HG03196 (cell line): ENCODE measurements around the gene COL5A3.

Experiments used
- ATAC-seq: cut with Tn5 transposase; IDR thresholded peaks from one replicate; pipeline ENCODE4 v1.9.1; 2021; ENCODE audit not compliant: unreplicated experiment

The COL5A3 gene

DNA sequence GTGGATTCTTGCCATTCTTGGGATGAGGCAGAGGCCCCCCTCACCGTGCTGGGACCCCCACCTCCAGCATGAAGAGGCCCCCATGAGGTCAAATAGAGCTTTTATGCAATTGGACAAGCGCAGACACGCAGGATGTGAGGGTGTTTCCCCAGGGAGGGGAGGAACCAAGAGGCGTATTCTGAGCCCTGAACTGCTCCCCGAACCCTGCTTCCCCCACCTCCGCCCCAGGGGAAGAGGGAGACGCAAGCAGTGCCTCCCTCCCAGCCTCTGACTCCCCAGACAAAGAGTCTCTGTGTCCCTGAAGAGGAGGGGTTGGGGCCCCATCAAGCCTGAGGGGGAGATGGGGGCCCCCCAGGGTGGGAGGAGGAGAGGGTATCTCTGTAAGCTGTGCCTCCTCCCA, 1.7 kb upstream of the COL5A3 start:
- ATAC-seq: no peak

DNA sequence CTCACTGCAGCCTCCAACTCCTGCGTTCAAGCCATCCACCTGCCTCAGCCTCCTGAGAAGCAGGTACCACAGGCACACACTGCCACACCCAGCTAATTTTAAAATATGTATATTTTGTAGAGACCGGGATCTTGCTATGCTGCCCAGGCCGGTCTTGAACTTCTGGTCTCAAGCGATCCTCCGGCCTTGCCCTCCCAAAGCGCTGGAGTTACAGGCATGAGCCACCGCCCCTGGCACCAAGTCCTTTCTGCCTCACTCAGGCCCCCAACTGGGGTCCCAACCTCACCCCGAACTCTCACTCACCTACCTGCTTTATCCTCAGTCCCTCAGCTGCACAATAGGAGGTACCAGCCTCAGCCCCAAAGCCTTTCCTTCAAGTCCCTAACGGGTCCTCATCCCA, 635 bp upstream of the COL5A3 start:
- ATAC-seq: no peak

DNA sequence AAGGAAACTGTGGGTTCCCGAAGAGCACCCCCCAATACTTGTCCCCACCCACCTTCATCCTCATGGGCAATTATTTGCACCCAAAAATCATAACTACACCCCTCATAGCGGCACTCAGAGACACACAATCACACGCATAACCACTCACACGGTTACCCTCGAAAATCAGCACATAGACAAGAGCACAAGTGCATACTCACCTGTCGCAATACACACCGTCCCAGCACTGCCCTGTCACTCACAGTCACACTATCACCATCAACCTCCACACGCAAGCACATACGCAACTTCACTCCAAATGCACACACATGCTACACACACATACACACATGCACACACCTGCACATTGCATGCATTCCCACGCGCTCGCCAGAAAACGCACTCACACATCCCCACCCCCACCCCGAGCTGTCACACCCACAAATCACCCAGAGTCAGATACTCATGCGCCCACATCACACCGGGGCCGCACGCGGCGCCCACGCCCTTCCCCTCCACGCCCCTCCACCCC, 535 bp downstream of the COL5A3 start:
- no peak for ATAC-seq

DNA sequence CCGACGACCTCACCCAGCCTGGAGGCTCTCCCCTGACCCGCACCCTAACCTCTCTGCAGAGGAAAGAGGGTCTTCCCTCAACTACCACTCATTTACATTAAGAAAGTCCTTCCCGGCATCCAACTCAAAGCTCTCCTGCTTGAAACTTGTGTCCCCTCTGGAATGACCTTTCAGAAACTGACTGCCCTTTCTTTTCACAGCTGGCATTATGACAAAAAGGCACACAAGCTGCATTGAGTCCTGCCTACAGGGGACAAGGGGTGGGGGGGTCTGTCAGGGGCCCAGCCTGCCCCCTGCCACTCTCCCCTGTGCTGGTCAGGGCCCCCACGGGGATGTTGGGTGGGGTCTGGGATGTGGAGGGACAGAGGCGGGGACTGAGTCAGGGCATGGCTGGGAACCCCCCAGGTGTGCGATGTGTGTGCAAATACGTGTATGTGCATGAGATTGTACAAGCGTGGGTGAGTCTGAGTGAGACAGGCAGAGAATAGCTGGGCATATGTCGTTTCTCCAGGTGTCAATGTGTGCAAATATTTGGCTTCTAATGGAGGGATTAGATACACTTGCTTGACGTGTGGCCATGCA, 2.0 kb downstream of the COL5A3 start:
- ATAC-seq: no peak

DNA sequence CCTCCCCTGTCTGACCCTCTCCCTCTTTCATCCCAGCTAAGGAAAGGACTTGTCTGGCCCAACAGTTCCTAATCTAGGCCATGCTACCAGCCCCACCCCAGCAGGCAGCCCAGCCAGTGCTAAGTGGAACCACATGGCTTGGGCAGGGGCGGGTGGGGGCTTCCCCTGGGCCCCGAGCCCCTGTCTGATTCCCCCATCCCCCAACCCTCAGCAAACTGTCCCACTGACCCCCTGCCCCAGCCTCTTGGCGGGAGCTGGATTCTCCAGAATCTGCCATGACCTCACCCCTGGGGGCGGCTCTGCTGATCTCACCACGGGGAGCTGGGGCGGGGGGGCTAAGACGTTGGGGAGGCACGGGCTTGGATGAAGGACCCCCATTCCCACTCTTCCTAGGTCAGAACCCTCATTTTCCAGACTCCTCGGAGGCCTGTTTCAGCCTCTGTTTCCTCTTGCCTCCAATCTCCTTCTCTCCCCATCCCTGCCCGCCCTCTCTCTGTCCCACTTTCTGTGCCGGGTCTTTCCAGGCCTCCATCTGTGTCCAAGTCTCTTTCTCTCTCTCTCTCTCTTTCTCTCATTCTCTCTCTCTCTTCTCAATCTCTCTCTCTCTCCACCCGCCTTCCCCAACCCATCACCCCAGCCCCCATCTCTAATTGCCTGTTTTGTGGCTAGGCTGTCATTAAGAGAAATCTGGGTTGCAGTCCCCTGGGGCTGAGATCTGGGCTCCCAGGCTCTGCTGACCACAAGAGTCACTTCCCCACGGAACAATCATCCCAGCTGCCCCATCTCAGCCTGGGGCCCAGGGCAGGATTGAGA, 2.7 kb downstream of the COL5A3 start:
- ATAC-seq: no peak

DNA sequence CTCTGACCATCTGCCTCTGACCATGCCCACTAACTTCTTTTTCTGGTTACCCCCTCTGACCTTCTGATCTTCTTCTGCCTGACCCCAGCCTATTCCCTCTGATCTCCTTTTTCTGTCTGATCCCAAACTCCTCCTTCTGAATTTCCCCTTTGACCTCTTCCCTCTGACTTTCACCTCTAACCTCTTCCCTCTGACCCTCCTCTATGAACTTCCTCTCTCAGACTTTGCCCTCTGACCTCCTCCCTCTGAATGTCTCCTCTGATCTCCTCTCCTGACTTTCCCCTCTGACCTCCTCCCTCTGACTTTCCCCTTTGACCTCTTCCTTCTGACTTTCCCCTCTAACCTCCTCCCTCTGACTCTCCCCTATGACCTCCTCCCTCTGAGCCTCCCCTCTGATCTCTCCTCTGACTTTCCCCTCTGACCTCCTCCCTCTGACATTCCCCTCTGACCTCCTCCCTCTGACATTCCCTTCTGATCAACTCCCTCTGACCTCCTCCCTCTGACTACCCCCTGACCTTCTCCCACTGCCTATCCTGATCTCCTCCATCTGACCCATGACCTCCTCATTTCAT, 3.5 kb downstream of the COL5A3 start:
- no peak for ATAC-seq

DNA sequence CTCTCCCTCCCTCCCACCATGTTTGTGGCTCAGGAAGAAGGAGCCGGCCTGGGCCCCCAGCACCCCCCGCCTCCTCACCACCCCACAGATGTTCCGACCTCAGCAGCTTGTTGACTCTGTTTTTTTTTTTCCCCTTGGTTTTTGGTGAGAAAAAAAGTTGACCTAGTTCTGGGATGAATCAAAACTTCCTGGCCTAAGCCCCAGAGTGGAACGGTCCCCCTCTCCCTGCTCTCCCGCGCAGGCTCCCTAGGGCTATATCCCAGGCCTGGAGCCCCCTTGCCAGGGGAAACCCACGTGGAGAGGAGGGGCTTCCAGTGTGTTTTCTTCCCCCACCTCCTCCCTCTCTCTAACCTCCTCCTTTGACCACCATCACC, 4.0 kb downstream of the COL5A3 start:
- ATAC-seq: no peak

DNA sequence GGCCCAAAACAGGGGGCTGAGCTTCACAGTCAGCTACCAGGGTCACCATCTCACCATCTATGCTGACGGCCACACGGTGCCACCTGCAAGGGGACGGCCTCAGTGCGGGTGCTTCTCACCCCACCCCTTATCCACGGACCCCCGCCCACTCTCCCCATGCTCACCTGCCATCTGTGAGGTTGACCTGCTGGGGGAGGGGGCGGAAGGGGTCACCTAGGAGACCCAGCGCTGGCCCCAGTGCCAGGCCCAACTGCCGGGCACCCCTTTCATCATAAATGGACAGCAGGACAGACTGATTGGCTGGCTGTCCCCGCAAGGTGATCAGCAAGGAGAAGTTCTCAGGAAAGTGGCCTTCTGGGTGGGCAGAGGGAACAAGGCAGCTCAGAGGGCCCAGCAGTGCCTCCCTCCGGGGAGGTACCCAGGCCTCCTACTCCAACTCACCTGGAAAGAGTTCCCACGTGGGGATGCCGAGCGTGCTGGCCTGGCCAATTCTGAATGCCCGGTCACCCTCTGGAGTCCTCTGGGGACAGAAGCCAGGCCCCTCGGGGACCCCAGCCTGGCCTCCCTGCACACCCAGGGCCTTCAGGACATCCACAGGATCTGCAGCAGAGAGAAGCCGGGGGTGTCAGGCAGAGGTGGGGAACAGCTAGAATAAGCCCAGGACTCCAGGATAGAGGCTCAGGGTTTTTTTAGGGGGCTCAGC, 4.5 kb downstream of the COL5A3 start:
- ATAC-seq: no peak

DNA sequence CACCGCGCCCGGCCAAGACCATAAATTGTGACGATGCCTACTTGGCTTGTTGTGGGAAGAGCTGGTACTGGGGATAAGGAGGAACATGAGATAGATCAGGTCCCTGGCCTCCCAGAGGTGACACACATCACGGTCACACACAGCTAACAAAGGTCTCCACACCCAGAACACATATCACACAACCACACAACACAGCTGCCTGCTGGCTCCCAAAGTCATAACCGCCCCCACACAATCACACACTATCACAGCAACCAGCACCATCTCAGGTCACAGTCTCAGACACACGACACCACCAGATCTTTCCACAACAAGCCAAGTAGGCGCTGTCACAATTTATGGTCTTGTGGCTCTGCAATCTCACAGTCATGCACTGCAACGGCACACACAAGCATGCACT, 5.7 kb downstream of the COL5A3 start:
- ATAC-seq: no peak

DNA sequence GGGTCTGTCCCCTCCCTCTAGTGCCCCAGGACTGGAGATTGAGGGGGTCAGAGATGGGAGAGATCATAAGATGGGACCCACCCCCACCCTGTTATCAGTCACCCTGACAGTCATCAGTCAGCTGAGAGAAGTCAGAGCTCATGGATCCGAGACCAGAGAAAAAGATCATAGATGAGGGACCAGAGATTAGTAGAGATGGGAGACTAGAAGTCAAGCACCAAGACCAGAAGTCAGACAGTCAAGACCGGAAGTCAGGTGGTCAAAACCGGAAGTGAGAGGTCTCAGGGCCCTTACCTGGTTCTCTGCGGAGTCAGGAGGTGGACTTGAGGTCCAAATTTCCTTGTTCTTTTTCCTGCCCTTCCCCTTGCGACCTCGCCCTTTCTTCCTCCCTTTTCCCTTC, 7.0 kb downstream of the COL5A3 start:
- no peak for ATAC-seq

DNA sequence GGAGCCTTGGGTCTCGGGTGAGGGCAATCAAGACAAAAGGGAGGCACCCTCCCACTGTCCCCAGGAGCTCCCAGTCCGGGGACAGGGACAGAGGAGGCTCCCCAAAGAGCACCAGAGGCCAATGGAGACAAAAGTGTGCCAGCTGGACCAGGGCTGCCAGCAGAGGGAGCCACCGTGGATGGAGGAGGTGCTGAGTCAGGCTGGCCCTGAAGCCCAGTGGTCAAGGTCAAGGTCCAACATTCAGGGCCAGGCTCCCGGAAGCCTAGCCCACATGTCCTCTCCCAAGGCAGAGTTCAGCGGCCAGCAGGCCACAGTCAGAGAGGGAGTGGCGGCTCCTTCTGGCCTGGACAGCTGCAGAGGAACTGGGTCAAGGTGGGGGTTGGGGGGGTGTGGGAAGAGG, 8.4 kb downstream of the COL5A3 start:
- ATAC-seq: no peak

DNA sequence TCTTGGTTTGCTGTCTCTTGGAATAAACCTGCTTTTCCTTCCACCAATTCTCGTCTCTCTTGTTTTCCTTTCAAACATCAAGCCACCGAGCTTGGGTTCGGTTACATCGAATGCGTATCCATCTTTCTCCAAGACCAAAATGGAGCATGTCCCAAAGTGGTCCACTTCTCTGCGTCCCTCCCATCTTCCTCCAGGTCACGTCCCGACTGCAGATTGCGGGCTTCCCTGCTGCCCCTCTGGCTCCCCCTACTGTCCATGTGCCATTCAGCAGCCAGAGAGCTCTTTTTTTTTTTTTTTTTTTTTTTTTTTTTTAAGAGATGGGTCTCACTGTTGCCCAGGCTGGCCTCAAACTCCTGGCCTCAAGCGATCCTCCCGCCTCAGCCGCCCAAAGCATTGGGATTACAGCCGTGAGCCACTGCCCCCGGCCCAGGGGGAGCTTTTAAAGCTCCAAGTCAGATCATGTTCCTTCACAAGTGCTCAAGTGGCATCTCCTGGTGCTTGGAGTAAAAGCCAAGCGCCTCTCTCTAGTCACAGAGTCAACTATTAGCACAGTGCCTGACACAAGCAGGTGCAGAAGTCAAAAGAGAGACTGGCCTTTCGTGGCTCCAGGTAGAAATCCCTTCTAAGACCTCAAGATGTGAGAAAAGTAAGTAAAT, 10.0 kb downstream of the COL5A3 start:
- ATAC-seq: no peak

DNA sequence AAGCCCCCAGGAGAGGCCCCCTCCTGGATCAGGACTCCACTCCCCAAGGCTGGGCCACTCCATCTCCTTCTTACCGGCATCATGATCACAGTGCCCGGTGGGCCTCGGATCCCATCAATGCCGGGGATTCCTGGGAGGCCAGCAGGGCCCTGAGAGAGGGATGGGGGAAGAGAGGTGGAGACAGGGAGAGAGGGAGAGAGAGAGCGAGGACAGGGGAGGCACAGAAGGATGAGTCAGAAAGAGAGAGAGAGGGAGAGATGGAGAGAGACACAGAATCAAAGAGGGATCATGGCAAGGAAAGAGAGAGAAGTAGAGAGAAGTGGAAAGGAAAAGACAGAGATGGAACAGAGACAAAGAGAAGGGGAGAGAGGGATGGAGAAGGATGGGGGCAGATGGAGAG, 13.8 kb downstream of the COL5A3 start:
- ATAC-seq: no peak

DNA sequence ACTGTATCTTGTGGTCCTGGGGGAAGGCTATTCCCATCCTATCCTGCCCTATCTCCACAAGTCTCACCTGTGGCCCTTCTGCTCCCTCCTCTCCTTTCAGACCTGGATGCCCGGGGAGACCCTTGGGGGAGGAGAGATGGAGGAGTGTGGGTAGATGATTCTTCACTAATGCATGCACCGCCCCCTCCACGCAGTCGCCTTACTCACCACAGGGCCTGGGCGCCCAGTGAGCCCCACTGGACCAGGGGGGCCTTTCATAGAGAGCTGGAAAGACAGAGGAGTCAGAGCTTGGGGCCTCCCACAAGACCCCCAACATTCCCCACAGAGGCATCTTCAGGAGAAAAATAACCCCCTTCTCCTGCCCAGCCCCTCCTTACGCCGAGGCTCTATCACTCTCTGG, 14.3 kb downstream of the COL5A3 start:
- ATAC-seq: no peak

DNA sequence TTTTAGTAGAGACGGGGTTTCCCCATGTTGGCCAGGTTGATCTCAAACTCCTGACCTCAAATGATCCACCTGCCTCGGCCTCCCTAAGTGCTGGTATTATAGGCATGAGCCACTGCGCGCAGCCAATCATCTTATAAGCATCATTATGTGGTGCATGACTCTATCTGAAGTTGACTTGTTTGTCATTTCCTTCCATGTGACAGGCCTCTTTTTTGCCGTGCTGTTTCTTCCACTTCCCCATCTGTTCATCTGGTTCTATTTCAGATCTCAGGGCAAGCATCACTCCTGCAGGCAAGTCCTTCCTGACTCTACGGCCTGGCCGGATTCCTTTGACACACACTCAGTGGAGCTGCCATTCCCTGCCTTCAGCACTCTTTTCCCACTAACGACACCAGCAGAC, 15.2 kb downstream of the COL5A3 start:
- no peak for ATAC-seq

DNA sequence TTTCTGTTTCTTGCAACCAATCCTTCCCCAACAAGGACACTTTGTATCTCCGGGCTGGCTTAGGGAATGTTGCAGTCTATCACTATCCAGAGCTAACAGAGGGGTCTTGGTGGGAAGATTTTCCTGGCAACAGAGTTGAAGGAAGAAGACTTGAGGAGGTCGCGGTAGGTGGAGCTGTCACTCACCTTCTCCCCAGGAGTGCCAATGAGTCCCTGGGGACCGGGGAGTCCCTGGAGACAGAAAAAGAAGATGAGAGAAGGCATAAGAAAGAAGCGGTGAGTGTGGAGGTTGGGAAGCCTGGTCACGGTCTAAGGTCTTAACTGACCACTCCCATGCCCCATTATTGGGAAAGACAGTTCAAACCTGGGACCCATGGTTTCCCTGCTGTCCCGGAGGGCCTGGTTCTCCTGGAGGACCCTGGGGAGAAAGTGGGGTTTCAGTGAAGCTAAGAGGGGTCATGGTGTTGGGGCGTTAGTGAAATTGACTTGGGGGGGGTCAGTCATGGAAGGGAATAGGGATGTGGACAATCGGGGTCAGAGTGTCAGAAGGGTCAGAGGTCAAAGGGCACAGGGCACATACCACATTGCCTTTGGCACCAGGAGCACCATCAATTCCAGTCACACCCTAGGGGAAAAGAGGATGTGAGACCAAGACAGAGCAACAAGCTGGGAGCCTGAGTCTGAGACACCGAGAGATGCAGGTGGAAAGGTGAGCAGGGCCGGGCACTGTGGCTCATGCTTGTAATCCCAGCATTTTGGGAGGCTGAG, 18.7 kb downstream of the COL5A3 start:
- no peak for ATAC-seq

DNA sequence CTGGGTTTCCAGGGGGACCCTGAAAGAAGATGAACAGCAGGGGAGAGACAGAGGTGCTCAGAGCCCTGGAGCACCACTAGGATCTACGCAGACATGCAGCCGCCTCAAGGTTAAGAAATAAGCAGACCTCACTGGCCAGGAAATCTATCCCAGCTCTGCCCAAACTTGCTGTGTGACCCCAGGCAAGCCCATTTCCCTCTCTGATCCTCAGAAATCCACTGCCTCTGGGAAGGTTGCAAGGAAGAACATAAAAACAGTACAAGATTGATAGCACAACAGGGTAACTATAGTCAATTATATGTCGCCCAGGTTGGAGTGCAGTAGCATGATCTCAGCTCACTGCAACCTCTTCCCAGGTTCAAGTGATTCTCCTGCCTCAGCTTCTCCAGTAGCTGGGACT, 20.8 kb downstream of the COL5A3 start:
- ATAC-seq: no peak

DNA sequence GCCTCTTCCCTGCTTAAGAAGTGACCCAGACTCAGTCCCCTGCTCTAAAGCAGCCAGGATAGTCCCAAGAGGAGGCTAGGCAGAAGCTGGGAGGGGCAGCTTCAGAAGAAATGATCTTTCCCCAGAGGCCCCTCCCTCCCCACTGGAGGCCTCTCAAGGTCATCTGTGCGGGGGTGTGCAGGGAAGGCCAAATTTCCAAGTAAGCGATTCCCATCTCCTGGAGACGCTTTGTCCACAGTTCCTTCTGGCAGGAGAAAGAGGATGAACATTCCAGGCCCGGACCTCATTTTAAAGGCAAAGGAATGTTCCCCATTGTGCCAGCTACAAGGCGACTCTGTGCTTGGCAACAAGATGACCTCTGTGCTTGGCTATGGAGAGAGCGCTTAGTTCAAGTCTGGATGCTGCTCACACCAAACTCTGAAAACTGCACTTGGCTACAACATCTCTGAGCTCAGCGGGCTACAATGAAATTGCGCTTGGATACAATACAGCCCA, 23.5 kb downstream of the COL5A3 start:
- ATAC-seq: no peak

DNA sequence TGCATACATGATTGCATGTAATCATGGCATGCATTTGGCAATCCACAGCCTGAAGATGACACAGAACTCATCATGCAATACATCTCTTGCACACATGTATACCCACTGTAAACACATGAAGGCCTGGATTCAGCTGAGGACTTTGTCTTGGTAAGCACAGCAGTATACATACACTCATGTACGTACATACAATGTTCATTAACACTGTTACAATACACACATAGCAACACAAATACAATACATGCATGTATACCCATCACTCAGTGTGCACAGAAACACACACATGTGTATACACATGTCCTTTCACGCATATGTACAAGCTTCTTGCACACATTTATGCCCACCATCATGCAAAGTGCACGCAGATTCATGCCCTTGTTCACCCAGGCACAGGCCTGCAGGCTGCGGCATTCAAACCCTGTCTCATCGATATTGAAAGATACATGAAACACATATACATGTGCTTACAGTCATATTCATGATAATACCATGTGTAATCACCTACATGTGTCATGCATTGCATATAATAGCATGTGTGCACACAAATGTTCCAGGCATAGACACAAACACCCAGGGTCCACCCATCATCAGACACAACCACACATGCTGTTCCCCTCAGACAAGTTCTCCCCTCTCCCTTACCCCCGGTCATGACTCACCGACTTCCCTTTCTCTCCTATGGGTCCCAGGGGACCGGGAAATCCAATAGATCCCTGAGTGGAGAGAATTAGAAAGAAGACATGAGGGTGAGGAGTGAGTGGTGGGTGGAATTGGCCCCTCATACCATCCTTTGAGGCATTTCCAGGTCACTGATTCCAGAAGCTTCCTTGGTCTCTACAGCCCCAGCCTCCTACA, 28.7 kb downstream of the COL5A3 start:
- ATAC-seq: no peak
